Fibroblast of lung (primary cell): ENCODE measurements around the gene COX10. TPM values are rescaled to one million over a fixed set of nuclear protein-coding genes. Genes with fewer than 3 reads are reported as not detected.

Experiments
- DNase-seq, 2 donors: peaks; one replicate each; pipeline versions ENCODE4 v3.0.0 to v3.0.0-alpha.2; 2010; ENCODE audit warnings: low read depth in 2 of 2
- H2AFZ ChIP-seq: 2 replicates; pipeline ENCODE4 v1.5.1; 2012; ENCODE audit warnings: low read length, control low read depth, inconsistent platforms
- H3K27ac ChIP-seq: 2 replicates; pipeline ENCODE4 v1.5.1; 2011; ENCODE audit warnings: low read length, control low read depth; ENCODE audit not compliant: insufficient read depth
- H3K27me3 ChIP-seq: 2 replicates; pipeline ENCODE4 v1.5.1; 2011; ENCODE audit warnings: mild to moderate bottlenecking, low read length; ENCODE audit not compliant: control insufficient read depth, insufficient read depth
- H3K36me3 ChIP-seq: 2 replicates; pipeline ENCODE4 v1.5.1; 2011; ENCODE audit warnings: low read length; ENCODE audit not compliant: control insufficient read depth, insufficient read depth
- H3K4me1 ChIP-seq: 2 replicates; pipeline ENCODE4 v1.5.1; 2011; ENCODE audit warnings: low read length; ENCODE audit not compliant: control insufficient read depth, insufficient read depth; ENCODE audit errors: extremely low read depth
- H3K4me2 ChIP-seq: 2 replicates; pipeline ENCODE4 v1.5.1; 2011; ENCODE audit warnings: low read length, control low read depth; ENCODE audit not compliant: insufficient read depth; ENCODE audit errors: extremely low read depth
- H3K4me3 ChIP-seq, 4 experiments: fragments of 200-600 bp in 1 of 4; sonication (generic) in 1 of 4; replicated peaks in 1 of 4; 2 replicates each; pipeline ENCODE4 v1.5.1; 2011 to 2016; ENCODE audit warnings: low read length in 4 of 4, low read depth in 3 of 4, mild to moderate bottlenecking in 3 of 4, control low read depth in 2 of 4, inconsistent platforms in 1 of 4, mixed read lengths in 1 of 4; ENCODE audit not compliant: insufficient read depth in 1 of 4; ENCODE audit errors: control extremely low read depth in 1 of 4
- H3K79me2 ChIP-seq: 2 replicates; pipeline ENCODE4 v1.5.1; 2012; ENCODE audit warnings: mild to moderate bottlenecking, low read length, inconsistent platforms; ENCODE audit not compliant: control insufficient read depth, insufficient read depth
- H3K9ac ChIP-seq: 2 replicates; pipeline ENCODE4 v1.5.1; 2011; ENCODE audit warnings: mild to moderate bottlenecking, low read length, control low read depth; ENCODE audit not compliant: insufficient read depth
- H3K9me3 ChIP-seq: 2 replicates; pipeline ENCODE4 v1.5.1; 2012; ENCODE audit warnings: low read depth, low read length; ENCODE audit not compliant: control insufficient read depth, insufficient read depth
- H4K20me1 ChIP-seq: 2 replicates; pipeline ENCODE4 v1.5.1; 2011; ENCODE audit warnings: low read length; ENCODE audit not compliant: control insufficient read depth, insufficient read depth; ENCODE audit errors: extremely low read depth
- EZH2 ChIP-seq: IDR thresholded peaks from 2 replicates; pipeline ENCODE4 v1.5.1; 2012; ENCODE audit warnings: low read length, control low read depth, mild to moderate bottlenecking; ENCODE audit errors: missing control alignments
- polyA plus RNA-seq, 2 donors: library from polyadenylated mRNA; depleted of rRNA in 1 of 2; stranded (reverse) in 1 of 2; unstranded in 1 of 2; fragments of >200 nt; gene quantifications; 2 replicates each; pipeline ENCODE4 v1.2.1, GENCODE V29; 2011 to 2012; ENCODE audit warnings: missing spikeins in 1 of 2
- total RNA-seq: library from RNA; depleted of rRNA; stranded (reverse); fragments of >200 nt; gene quantifications from 2 replicates; pipeline ENCODE4 v1.2.1, GENCODE V29; 2014
- TF ChIP-seq, protein P1 (sequence below), 2 donors: IDR thresholded peaks in 1 of 2; conservative IDR thresholded peaks in 1 of 2; 1 replicate in 1 of 2; 2 replicates in 1 of 2; pipeline ENCODE4 v1.5.1; 2011 to 2012; ENCODE audit warnings: low read length in 2 of 2, control low read depth in 1 of 2, inconsistent platforms in 1 of 2, low read depth in 1 of 2, mild to moderate bottlenecking in 1 of 2

COX10 gene
- total and polyA plus RNA-seq, 2 donors (not counting 1 experiment from before 2014, with no cell fraction given) = 10.6 to 12.5 TPM

GRCh38 chr17:14047591-14047990 lies 21.7 kb upstream of the COX10 start:
- Histone ChIP-seq H3K27ac (no peak overlapping the region), H4K20me1 (no peaks in the 10 kb centered on the region), H3K79me2 (no peaks in the 10 kb centered on the region), H3K36me3 (no peaks in the 10 kb centered on the region), H3K9me3 (no peaks in the 10 kb centered on the region), H3K27me3 (no peaks in the 10 kb centered on the region), H3K4me3 (no peak overlapping the region), H2AFZ (no peak overlapping the region), H3K4me1 (no peaks in the 10 kb centered on the region), H3K9ac (no peak overlapping the region), H3K4me2 (no peak overlapping the region)
- no peak for DNase-seq
- no peak for TF ChIP-seq EZH2
- TF ChIP-seq, protein P1, sequence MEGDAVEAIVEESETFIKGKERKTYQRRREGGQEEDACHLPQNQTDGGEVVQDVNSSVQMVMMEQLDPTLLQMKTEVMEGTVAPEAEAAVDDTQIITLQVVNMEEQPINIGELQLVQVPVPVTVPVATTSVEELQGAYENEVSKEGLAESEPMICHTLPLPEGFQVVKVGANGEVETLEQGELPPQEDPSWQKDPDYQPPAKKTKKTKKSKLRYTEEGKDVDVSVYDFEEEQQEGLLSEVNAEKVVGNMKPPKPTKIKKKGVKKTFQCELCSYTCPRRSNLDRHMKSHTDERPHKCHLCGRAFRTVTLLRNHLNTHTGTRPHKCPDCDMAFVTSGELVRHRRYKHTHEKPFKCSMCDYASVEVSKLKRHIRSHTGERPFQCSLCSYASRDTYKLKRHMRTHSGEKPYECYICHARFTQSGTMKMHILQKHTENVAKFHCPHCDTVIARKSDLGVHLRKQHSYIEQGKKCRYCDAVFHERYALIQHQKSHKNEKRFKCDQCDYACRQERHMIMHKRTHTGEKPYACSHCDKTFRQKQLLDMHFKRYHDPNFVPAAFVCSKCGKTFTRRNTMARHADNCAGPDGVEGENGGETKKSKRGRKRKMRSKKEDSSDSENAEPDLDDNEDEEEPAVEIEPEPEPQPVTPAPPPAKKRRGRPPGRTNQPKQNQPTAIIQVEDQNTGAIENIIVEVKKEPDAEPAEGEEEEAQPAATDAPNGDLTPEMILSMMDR (conservative IDR thresholded peaks at IDR 0.05 in 1 of 2, IDR thresholded peaks at IDR 0.05 in 1 of 2; ENCODE audit: low read depth in 1 of 2, low read length in 2 of 2) = no peak

DNA sequence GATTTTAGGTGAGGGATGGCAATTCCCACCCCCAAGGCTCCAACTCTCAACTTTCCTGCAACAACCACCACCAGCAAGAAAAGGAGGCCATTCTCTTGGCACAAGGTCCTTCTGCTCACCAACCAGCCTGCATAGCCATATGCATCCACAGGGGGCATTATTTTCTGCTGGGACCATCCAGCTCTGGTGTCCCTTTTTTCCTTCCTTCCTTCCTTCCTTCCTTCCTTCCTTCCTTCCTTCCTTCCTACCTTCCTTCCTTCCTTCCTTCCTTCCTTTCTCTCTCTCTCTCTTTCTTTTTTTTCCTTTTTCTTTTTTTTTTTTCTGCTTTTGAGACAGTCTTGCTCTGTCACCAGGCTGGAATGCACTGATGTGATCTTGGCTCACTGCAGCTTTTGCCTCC lies 21.1 kb upstream of the COX10 start:
- TF ChIP-seq, protein P1 (conservative IDR thresholded peaks at IDR 0.05 in 1 of 2, IDR thresholded peaks at IDR 0.05 in 1 of 2; ENCODE audit: low read depth in 1 of 2, low read length in 2 of 2) = peak in 1 of 2 donors; percentile 45
- no peak for TF ChIP-seq EZH2
- H3K9ac ChIP-seq = no peak overlapping the region
- H3K27me3 ChIP-seq = no peaks in the 10 kb centered on the region
- H3K36me3 ChIP-seq = no peaks in the 10 kb centered on the region
- H3K9me3 ChIP-seq = no peaks in the 10 kb centered on the region
- H2AFZ ChIP-seq = no peak overlapping the region
- H3K4me1 ChIP-seq = no peaks in the 10 kb centered on the region
- no peak overlapping the region for H3K4me2 ChIP-seq
- no peaks in the 10 kb centered on the region for H4K20me1 ChIP-seq
- DNase-seq = no peak
- H3K4me3 ChIP-seq = no peak overlapping the region
- H3K79me2 ChIP-seq = no peaks in the 10 kb centered on the region
- no peak overlapping the region for H3K27ac ChIP-seq

- no peaks in the 10 kb centered on the region for H3K36me3 ChIP-seq
- no peaks in the 10 kb centered on the region for H3K9me3 ChIP-seq
- no peaks in the 10 kb centered on the region for H4K20me1 ChIP-seq
- no peaks in the 10 kb centered on the region for H3K79me2 ChIP-seq
- no peak overlapping the region for H3K9ac ChIP-seq
- H3K27ac ChIP-seq = no peak overlapping the region
- H3K4me2 ChIP-seq = no peak overlapping the region
- H3K4me1 ChIP-seq = no peaks in the 10 kb centered on the region
- H3K27me3 ChIP-seq = no peaks in the 10 kb centered on the region
- TF ChIP-seq, protein P1 (conservative IDR thresholded peaks at IDR 0.05 in 1 of 2, IDR thresholded peaks at IDR 0.05 in 1 of 2; ENCODE audit: low read depth in 1 of 2, low read length in 2 of 2) = no peak
- TF ChIP-seq EZH2 = no peak
- no peak for DNase-seq
- H2AFZ ChIP-seq = no peak overlapping the region
- H3K4me3 ChIP-seq = no peak overlapping the region
These were observed 18.7 kb upstream of the COX10 start for GRCh38 chr17:14050616-14051015.
